HAP-1 (cell line): ENCODE results near the gene GSC2.
"Not testable (repeated sequence)": the region's sequence is repeated elsewhere in the genome, so short reads cannot be mapped to it uniquely, and the experiment has no call there.

ENCODE experiments used
- DNase-seq, 2 experiments: peaks; one replicate each; pipeline ENCODE4 v3.0.0-alpha.2; 2016 to 2020; ENCODE audit warnings: low spot score in 2 of 2
- H3K27me3 ChIP-seq: fragments of 250-450 bp; sonication (Bioruptor Pico); 2 replicates; pipeline ENCODE4 v1.5.1; 2020; ENCODE audit warnings: low read depth, mild to moderate bottlenecking, moderate library complexity
- H3K36me3 ChIP-seq: fragments of 250-450 bp; sonication (Bioruptor Pico); replicated peaks from 2 replicates; pipeline ENCODE4 v1.5.1; 2020; ENCODE audit warnings: mild to moderate bottlenecking
- H3K4me1 ChIP-seq: fragments of 250-450 bp; sonication (Bioruptor Pico); 2 replicates; pipeline ENCODE4 v1.5.1; 2020; ENCODE audit warnings: mild to moderate bottlenecking
- H3K4me3 ChIP-seq: fragments of 250-450 bp; sonication (Bioruptor Pico); 2 replicates; pipeline ENCODE4 v1.5.1; 2020; ENCODE audit warnings: mild to moderate bottlenecking, moderate library complexity
- H3K9me3 ChIP-seq: fragments of 250-450 bp; sonication (Bioruptor Pico); 2 replicates; pipeline ENCODE4 v1.5.1; 2020; ENCODE audit warnings: mild to moderate bottlenecking, moderate library complexity
- in situ Hi-C: fragments of 300-500 bp; cut with MboI; formaldehyde crosslinking; loops from 3 replicates; pipeline ENCODE4 v1.14.3; 2020; ENCODE audit warnings: low sequenced_read_pairs, inconsistent platforms, mixed read lengths

GSC2 gene

GRCh38 chr22:19174106-19175025 lies 24.3 kb upstream of the GSC2 start:
- Histone ChIP-seq H3K4me3 (no peak overlapping the region), H3K9me3 (no peaks in the 10 kb centered on the region), H3K27me3 (no peaks in the 10 kb centered on the region), H3K36me3 (peaks cover 56% of the 10 kb centered on the region), H3K4me1 (peaks cover 39% of the 10 kb centered on the region)
- in situ Hi-C loops, result no loop called here
- peak in 1 of 2 experiments; percentile 54 for DNase-seq

- no peaks in the 10 kb centered on the region for H3K9me3 ChIP-seq
- H3K4me1 ChIP-seq, result peaks cover 38% of the 10 kb centered on the region
- H3K4me3 ChIP-seq, result peak overlapping the region; percentile 89
- H3K36me3 ChIP-seq, result peaks cover 56% of the 10 kb centered on the region
- peaks cover 6% of the 10 kb centered on the region for H3K27me3 ChIP-seq
- no peak for DNase-seq
- in situ Hi-C loops, result no loop called here
Observed at GRCh38 chr22:19173047-19174035, 23.2 kb upstream of the GSC2 start.

GRCh38 chr22:19172213-19173046 lies 22.3 kb upstream of the GSC2 start:
- peaks cover 15% of the 10 kb centered on the region for H3K27me3 ChIP-seq
- DNase-seq, result no peak
- H3K36me3 ChIP-seq, result peaks cover 50% of the 10 kb centered on the region
- H3K9me3 ChIP-seq, result no peaks in the 10 kb centered on the region
- peaks cover 38% of the 10 kb centered on the region for H3K4me1 ChIP-seq
- H3K4me3 ChIP-seq, result peak overlapping the region; percentile 89
- in situ Hi-C loops, result no loop called here

GRCh38 chr22:19169947-19170318 lies 19.8 kb upstream of the GSC2 start:
- H3K4me3 ChIP-seq, result peak overlapping the region; percentile 26

GRCh38 chr22:19169002-19169946 lies 19.2 kb upstream of the GSC2 start:
- Histone ChIP-seq H3K4me1 (peaks cover 25% of the 10 kb centered on the region), H3K9me3 (0 out of 2 replicates have a peak, but pooled peaks cover 1% of the 10 kb centered on the region), H3K36me3 (peaks cover 20% of the 10 kb centered on the region), H3K4me3 (peak overlapping the region; percentile 26), H3K27me3 (peaks cover 18% of the 10 kb centered on the region)
- peak; percentile 64 to 75 for DNase-seq
- in situ Hi-C loops, result no loop called here

More at GRCh38 chr22:19169947-19170318, 19.8 kb upstream of the GSC2 start:
- in situ Hi-C loops, result no loop called here
- Histone ChIP-seq H3K9me3 (no peaks in the 10 kb centered on the region), H3K27me3 (peaks cover 18% of the 10 kb centered on the region), H3K4me1 (peaks cover 25% of the 10 kb centered on the region), H3K36me3 (peaks cover 27% of the 10 kb centered on the region)
- no peak for DNase-seq

GRCh38 chr22:19168088-19168890 lies 18.2 kb upstream of the GSC2 start:
- Histone ChIP-seq H3K4me1 (peaks cover 23% of the 10 kb centered on the region), H3K9me3 (0 out of 2 replicates have a peak, but pooled peaks cover 2% of the 10 kb centered on the region), H3K36me3 (peaks cover 11% of the 10 kb centered on the region), H3K4me3 (no peak overlapping the region), H3K27me3 (peaks cover 18% of the 10 kb centered on the region)
- in situ Hi-C loops, result no loop called here
- DNase-seq, result no peak

GRCh38 chr22:19167106-19167869 lies 17.2 kb upstream of the GSC2 start:
- DNase-seq, result no peak
- Histone ChIP-seq H3K27me3 (peaks cover 20% of the 10 kb centered on the region), H3K9me3 (0 out of 2 replicates have a peak, but pooled peaks cover 2% of the 10 kb centered on the region)

GRCh38 chr22:19166421-19166820 lies 16.3 kb upstream of the GSC2 start:
- peaks cover 20% of the 10 kb centered on the region for H3K27me3 ChIP-seq
- in situ Hi-C loops, result no loop called here

More at GRCh38 chr22:19167106-19167869, 17.2 kb upstream of the GSC2 start:
- Histone ChIP-seq H3K36me3 (peaks cover 5% of the 10 kb centered on the region), H3K4me1 (peaks cover 15% of the 10 kb centered on the region), H3K4me3 (no peak overlapping the region)
- in situ Hi-C loops, result no loop called here

GRCh38 chr22:19164425-19164824 lies 14.3 kb upstream of the GSC2 start:
- Histone ChIP-seq H3K4me1 (peaks cover 3% of the 10 kb centered on the region; the same call in 1 of the 2 replicates), H3K27me3 (peaks cover 20% of the 10 kb centered on the region)
- in situ Hi-C loops, result no loop called here

More at GRCh38 chr22:19166421-19166820, 16.3 kb upstream of the GSC2 start:
- Histone ChIP-seq H3K4me1 (peaks cover 15% of the 10 kb centered on the region), H3K9me3 (0 out of 2 replicates have a peak, but pooled peaks cover 2% of the 10 kb centered on the region), H3K4me3 (no peak overlapping the region), H3K36me3 (no peaks in the 10 kb centered on the region)
- no peak for DNase-seq

GRCh38 chr22:19158649-19159048 lies 8.6 kb upstream of the GSC2 start:
- in situ Hi-C loops, result not testable (repeated sequence)

More at GRCh38 chr22:19164425-19164824, 14.3 kb upstream of the GSC2 start:
- no peaks in the 10 kb centered on the region for H3K36me3 ChIP-seq
- 0 out of 2 replicates have a peak, but pooled peaks cover 2% of the 10 kb centered on the region for H3K9me3 ChIP-seq
- H3K4me3 ChIP-seq, result no peak overlapping the region
- no peak for DNase-seq

GRCh38 chr22:19156109-19156508 lies 6.0 kb upstream of the GSC2 start:
- H3K9me3 ChIP-seq, H3K4me3 ChIP-seq, DNase-seq, H3K27me3 ChIP-seq, H3K4me1 ChIP-seq, H3K36me3 ChIP-seq, in situ Hi-C loops: not testable (repeated sequence)

More at GRCh38 chr22:19158649-19159048, 8.6 kb upstream of the GSC2 start:
- H3K4me1 ChIP-seq, H3K27me3 ChIP-seq, H3K4me3 ChIP-seq, H3K36me3 ChIP-seq, H3K9me3 ChIP-seq, DNase-seq: not testable (repeated sequence)
